GM03348 (cell line): ENCODE data around the gene IRAG1.

ENCODE experiments used
- DNase-seq: peaks from one replicate; pipeline ENCODE4 v3.0.0; 2012; ENCODE audit warnings: low spot score

IRAG1 gene

GRCh38 chr11:10646681-10647355 lies 46.7 kb downstream of the IRAG1 start:
- no peak for DNase-seq

GRCh38 chr11:10646005-10646404 lies 47.5 kb downstream of the IRAG1 start:
- DNase-seq = no peak

DNA sequence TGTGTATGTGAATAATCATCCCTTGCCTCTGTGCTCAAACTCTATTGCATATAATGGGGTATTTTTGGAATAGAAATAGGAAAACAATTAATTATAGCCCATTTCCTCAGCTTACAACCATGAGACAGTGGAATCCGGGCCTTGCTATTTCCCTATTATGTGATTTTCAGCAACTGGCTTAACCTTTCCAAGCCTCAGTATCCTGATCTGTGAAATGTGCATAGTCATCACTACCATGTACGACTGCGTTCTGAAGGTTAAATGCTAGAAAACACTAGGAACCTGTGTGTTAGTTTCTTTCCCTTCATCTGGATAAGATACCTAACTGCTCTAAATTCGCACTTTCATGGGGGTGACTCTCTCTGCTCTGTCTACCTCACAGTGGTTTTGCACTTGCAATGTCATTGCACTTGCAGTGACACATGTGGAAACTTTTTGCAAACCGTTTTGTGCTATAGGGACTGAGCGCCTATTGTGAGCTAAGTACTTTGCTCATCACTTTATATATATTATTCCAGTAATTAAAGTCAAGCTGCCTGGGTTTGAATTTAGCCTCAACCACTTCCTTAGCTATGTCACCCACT lies 48.3 kb downstream of the IRAG1 start:
- no peak for DNase-seq
